Activated gamma-delta T cell treated with anti-CD3 and anti-CD28 coated beads, Interleukin-2, amount 50 U/mL, for 16 hours (primary cell): ENCODE results near the gene EMP3.
"Not testable (repeated sequence)": the region's sequence is repeated elsewhere in the genome, so short reads cannot be mapped to it uniquely, and the experiment has no call there.

Experiments
- DNase-seq: peaks from one replicate; pipeline ENCODE4 v3.0.0-alpha.2; 2020; ENCODE audit warnings: low read depth

EMP3 gene

DNA sequence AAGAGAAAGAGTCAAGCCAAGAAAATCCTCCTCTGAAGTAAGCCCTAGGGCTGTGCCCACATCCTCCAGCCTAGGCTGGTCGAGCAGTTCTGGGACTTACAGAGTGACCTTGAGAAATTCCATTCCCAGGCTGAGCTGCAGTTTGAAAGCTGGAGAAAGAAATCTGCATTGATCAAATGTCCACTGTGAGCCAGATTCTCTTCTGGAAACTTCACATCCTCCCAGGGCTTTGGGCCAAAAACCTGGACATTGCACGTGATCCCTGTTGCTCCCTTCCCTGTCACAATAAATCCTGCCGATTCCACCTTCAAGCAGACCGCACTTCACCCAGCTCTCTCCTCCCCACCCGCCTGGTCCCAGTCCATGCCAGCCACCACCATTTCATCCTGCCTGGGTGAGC is 22.7 kb downstream of the EMP3 start:
- no peak for DNase-seq

DNA sequence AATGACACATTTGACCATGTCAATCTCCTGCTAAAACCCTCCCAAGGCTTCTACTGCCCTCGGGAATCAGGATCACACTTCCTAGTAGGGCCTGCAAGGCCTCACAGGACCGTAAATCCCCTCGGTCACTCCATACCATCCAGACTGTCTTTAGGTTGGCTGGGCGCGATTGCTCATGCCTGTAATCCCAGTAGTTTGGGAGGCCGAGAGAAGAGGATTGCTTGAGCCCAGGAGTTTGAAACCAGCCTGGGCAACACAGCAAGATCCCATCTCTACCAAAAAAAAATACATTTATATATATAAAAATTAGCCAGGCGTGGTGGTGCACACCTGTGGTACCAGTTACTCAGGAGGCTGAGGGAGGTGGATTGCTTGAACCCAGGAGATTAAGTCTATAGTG is 23.4 kb downstream of the EMP3 start:
- DNase-seq, result no peak

DNA sequence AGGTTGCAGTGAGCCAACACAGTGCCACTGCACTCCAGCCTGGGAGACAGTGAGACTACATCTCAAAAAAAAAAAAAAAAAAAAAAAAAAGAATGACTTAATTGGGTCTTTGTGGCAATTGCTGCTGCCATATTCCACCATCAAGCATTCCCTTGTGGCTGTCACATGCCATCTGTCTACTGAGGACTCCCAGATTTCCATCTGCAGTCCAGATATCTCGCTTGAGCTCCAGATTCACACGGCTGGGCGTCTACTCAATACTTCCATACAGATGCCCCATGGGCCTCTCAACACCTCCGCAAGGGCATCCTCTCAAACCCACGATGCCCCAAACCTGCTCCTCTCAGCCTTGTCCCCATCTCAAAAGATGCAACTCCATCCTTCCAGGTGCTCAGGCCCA is 25.5 kb downstream of the EMP3 start:
- DNase-seq, result no peak

DNA sequence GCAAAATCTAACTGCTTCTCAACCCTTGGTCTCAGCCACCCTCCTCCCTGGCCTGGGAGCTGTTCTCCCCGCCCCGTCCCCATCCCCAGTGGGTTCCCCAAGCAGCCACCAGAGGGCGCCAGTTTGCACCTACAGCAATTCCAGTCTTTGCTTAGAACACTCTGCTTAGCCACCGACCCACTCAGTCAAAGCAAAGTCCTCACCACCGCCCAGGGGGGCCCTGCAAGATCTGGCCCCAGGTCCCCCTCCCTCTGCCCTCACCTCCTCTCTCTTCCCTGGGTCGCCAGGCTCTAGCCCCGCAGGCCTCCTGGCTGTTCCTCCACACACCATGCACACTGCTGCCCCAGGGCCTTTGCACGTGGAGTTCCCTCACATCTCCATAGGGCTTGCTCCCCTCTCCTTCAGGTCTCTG is 26.0 kb downstream of the EMP3 start:
- peak; percentile 75 for DNase-seq

DNA sequence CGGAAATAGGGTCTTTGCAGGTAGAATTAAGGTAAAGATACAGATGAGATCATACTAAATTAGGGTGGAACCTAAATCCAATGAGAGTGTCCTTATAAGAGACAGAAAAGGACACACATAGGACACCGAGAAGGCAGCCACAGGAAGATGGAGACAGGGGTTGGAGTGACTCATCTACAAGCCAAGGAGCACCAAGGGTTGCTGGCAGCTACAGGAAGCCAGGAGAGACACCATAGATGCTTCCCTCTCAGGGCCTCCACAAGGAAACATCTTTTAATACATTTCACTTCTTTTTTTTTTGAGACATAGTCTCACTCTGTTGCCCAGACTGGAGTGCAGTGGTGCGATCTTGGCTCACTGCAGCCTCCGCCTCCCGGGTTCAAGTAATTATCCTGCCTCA is 28.3 kb downstream of the EMP3 start:
- no peak for DNase-seq

DNA sequence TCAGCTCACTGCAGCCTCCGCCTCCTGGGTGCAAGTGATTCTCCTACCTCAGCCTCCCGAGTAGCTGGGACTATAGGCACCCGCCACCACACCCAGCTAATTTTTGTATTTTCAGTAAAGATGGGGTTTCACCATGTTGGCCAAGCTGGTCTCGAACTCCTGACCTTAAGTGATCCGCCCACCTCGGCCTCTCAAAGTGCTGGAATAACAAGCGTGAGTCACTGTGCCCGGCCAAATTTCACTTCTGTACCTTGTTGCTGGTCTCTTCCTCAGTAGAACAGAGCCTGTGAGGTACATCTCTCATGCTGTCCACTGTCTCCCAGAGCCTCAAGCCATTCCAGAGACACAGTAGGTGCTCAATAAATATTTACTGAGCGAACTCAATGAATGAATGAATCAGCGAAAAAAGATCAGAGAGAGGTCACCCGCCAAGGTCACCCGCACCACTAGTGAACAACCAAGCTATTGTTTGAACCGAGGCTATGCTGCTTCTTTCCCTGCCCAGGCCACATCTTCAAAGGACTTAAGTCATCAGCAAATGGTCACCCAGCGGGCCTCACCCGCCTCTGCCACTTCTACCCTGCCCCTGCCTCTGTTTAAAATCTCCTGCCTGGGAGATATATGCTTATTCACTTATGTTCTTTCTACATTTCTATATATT is 29.1 kb downstream of the EMP3 start:
- no peak for DNase-seq

DNA sequence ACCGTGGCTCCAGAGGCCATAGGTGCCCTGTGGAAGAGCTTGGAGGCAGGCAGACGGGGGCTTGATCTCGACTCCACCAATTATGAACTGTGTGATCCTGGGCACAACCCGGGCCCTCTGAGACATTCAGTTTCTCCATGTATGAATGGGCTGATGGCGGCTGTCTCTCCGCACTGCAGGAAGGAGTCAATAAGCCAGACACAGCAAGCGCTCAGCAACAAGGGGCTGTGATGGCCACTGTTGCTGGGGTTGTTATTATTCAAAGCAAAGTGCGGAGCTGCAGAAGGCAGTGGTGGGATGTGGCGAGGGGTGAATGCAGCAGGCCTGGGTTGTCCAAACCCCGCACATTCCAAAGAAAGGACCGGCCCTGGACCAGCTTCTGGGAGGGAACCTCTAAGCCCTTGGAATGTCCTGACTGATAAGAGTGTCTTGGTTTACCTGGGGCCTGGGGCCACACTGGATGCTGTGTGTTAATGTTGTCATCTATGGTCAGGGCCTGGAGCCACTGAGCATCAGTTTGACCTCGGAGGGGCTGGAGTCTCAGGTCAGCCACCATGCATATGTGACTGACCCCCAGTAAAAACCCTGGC is 30.1 kb downstream of the EMP3 start:
- DNase-seq, result no peak

DNA sequence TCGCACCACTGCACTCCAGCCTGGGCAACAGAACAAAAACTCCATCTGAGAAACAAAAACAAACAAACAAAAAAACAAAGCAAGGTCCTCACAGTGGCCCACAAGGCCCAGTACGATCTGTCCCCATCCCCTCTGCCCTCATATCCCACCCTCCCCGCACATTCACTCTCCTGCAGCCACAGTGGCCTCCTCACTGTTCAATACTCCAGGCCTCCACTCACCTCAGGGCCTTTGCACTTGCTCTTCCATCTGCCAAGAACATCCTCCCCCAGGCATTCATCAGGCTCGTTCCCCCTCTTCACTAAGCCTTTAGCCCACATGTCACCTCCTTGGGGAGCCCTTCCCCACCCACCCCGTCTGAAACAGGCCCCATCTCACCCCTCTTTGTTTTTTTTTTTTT is 33.8 kb downstream of the EMP3 start:
- DNase-seq, result no peak

DNA sequence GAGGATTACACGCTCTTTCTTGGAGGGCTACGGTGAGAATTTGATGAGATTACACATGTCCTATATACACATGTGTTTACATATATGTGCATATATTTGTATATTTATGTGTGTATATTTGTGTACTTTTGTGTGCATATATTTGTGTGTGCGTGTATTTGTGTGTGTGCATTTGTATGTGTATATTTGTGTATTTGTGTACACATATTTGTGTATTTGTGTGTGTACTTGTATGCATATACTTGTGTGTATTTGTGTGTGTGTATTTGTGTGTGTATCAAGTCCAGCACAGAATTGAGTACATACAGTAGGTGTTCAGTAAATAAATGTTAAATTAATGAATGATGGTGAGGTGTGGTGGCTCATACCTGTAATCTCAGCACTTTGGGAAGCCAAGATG is 36.6 kb downstream of the EMP3 start:
- no peak for DNase-seq

DNA sequence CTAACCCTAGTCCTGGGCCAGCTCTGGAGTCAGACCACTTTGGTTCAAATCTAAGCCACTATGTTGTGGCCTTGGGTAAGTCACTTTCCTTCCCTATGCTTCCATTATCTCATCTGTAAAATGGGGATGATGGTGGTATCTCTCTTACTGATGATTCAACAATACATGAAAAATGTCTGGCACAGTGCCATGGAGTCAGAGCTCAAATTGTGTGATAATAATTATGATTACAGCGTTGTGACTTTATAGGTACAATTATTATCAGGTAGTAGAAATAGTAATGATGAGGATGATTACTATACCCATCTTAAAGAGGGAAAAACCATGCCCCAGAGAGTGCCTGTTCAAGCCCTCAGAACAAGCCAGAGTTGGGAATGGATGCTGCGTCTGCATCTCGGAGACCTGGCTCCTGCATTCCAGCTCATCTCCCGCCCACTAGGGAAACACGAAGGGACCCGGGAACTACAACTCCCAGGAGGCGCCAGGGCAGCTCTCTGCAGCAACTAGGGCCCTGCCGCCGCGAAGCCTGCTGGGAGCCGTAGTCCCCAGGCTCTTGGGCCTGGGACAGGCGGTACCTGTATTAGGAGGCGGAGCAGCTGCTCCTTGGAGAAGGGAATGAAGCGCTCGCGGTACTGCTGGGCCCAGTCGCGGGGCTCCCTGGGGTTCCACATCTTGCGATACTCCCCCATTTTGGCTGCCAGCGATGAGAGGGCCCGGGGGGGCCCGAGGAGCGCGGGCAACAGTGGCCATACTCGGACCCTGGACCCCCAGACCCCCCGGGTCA is 37.6 kb downstream of the EMP3 start:
- peak; percentile 77 for DNase-seq

DNA sequence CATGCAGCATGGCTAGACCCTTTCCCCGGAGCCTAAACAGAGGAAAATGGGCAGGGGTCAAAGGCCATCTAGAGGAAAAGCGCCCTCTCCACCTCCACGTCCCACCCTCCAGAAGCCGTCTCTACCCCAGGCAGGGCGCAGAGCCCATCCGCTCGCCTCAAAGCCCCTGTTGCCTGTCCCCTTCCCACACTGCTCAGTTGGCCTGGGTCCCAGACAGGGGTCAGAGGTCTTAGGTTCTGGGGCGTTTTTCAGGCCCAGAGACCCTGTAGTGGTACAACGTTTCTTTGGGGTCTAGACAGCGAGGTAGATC is 38.1 kb downstream of the EMP3 start:
- DNase-seq, result no peak

DNA sequence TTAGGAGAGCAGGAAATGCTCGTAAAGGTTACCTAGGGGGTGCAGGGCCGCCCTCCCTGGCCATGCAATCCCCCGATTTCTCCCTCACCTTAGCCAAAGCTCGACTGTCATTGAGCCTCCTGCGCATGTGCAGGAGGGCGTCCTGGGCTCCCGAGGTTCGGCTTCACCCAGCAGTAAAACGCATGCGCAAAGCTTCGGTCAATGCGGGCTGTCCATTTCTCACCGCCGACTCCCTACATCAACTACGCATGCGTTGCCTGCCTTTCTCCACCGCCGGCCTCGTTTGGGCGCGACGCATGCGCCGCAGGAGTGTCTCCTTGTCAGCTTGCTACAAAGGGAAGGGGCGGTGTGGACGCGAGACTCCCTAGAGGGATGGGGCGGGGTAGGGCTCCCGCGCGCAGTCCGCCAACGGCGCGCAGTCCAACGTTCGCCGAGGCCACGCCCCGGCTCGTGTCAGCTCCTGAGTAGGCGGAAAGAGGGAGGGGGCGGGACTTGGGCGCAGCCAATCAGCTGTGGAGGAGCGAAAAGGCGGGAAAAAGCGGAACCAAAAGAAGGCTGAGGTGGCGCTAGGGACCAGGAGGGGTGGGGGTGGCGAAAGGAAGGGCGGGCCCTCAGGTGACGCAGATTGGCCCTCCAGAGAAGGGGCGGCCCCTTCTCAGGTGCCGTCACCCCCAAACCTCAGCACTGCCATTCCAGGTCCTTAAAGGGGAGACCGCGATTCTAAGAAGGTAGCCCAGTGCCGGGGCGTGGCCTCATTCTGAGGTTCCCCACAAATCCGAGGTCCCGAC is 38.7 kb downstream of the EMP3 start, which contains the start of the genes SYNGR4 and TMEM143:
SYNGR4 (plus strand) TSS at position 558 of the 788 bp plus-strand sequence. CDS start 1,476 bp downstream, outside the sequence.
TMEM143 (minus strand) TSS at position 131 of the 788 bp plus-strand sequence; CDS start at position 111, 20 bp downstream.
- peak; percentile 93 for DNase-seq

DNA sequence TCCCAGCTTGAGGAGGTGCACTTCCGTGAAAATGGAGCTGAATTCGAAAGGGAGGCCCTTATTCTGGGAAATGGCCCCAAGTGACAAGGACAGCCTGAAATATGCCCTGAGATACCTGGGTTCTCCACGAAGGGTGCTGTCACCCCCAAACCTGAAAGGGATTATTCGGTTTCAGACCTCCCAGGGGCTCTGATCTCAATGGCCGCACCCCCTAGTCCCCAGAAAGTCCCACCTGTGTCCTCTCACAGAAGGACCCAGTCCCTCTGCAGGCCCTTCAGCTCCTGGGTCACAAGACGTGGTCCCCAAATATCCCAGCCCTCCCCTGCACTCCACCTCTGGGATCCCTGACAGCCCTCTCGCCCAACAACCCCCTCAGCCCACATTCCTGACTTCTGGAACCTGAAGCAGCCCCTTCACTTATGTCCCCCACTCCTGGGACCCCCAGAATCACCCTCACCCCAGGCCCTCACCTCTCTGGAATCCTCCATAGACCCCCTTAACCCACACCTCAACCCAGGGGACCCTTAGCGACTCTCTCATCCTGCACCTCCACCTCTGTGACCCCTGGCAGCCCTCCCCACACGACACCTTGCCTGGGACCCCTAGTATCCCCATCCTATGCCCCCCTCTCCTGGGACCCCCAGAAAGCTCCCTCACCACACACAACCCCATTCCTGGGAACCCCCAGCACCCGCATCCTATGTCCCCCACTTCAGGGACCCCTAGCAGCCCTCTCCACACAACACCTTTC is 39.4 kb downstream of the EMP3 start:
- no peak for DNase-seq

DNA sequence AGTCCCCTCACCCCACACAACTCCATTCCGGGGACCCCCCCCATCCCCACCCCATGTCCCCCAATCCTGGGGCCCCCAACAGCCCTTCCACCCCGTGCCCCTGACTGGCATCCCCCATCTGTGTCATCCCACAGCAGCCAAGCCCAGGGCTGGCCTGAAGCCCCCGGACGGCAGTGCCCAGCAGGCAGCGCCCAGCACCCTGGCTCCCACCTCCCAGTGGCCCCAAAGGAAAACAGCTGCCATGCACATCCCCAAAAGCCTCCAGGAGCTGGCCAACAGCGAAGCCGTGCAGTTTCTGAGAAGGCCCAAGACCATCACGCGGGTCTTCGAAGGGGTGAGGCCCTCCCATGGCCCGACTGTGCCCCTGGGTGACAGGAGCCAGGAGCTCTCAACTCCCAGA is 40.2 kb downstream of the EMP3 start:
- DNase-seq, result no peak

DNA sequence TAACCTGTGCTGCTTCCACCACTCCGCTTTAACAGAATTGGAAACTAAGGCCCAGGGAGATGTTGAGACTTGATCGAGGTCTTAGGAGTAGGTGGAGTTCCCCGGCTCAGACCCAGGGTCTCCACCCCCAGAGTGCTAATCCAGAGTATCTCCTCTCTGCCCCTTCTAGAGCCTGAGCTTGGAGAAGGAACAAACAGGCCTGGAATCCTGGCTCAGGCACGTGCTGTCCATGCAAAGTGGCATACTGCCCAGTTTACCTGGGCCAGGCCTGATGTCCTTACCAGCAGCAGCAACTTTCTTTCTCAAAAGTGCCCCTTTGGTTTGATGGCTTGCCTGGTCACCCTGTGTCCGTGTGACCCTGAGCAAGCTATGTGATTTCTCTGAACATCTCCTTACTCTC is 42.5 kb downstream of the EMP3 start:
- DNase-seq, result no peak

DNA sequence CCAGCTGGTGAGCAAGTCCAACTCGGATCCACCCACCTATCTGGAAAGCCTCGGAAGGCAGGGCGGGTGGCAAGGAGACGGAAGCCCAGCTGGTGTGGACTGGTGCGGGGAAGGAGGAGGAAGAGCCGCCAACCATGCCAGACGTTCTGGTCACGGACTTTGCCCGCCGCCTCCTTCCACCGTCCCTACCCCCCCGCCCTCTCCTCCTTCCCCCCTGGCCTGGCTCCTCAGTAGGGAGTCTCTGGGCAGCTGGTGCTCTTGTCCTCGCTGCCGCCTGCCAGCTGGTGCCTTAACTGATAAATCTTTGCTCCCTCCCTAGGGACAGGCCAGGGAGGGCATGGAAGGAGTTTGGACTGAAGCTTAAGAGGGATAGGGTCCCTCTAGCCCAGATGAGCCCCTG is 43.6 kb downstream of the EMP3 start:
- no peak for DNase-seq

DNA sequence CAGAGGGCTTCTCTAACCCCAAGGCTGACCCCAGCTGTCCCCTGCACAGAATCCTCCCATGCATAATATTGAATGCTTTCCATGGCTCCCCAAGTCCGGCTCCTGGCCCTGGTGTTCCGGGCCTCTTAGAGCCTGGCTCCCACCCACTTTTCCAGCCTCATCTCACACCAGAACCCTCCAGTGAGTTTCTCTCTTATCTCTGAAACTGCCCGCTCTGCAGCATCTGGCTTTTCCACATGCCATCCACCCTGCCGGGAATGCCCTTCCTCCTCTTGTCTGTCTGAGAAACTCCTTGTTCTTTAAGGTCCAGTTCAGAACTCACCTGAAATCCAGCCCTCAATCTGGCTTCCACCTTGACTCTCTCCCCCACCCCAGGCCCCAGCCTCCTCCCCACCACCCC is 45.6 kb downstream of the EMP3 start:
- DNase-seq, result no peak

DNA sequence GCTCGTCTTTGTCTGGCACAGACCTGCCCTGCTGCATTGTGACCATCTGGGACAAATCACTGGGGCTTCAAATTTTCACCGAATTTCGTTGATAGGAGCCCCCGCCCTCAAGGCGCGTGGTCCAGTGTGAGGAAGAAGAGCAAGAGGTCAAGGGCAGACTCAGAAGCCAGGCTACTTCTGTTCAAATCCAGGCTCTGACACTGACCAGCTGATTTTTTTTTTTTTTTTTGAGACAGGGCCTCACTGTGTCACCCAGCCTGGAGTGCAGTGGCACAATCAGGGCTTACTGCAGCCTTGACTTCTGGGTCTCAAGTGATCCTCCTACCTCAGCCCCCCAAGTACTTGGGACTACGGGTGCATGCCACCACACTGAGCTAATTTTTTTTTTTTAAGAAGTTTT is 46.0 kb downstream of the EMP3 start:
- no peak for DNase-seq

DNA sequence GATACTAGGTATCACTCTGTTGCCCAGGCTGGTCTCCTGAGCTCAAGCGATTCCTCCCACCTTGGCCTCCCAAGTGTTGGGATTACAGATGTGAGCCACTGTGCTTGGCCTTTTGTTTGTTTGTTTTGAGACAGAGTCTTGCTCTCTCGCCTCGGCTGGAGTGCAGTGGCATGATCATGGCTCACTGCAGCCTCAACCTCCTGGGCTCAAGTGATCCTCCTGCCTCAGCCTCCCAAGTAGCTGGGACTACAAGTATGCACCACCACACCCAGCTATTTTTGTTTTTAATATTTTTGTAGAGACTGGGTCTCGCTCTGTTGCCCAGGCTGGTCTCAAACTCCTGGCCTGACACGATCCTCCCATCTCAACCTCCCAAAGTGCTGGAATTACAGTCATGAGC is 46.4 kb downstream of the EMP3 start:
- not testable (repeated sequence) for DNase-seq

DNA sequence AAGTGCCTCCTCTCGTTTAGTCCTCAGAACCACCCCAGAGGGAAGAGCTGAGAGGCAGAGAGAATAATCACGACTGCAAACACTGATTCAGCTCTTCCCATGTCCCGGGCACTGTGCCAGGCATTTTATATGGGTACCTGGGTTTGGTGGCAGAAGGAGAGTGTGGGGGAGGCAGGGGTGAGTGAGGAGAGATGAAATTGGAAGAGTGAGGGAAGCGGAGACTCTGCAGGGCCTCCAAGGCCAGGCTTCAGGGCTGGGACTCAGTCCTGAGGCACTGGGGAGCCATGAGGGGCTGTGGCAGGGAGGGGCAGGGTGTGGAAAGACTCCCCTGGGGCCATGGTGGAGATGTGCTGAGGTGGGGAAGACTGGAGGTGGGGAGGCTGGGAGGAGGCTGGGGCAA is 47.6 kb downstream of the EMP3 start:
- no peak for DNase-seq

DNA sequence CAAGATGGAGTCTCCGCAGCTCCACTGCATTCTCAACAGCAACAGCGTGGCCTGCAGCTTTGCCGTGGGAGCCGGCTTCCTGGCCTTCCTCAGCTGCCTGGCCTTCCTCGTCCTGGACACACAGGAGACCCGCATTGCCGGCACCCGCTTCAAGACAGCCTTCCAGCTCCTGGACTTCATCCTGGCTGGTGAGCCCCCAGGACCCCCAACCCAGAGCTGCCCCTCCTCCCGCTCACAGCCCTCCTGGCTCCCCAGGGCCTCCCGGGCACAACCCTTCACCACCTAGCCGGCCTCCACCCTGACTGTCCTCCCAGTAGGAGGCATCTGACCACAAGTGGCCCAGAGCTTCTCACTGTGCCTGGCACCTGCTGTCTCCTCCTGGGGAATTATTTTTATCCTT is 48.2 kb downstream of the EMP3 start:
- no peak for DNase-seq

DNA sequence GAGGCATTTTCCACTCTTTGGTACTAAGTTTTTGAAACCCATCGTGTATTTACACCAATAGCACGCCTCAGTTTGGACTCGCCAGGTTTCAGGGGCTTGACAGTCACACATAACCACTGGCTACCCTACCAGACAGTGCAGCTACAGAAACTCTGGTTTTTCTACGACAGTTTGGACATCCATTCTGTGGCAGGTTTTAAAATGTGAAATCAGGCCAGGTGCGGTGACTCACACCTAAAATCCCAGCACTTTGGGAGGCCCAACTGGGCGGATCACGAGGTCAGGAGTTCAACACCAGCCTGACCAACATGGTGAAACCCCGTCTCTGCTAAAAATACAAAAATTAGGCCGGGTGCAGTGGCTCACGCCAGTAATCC is 52.8 kb downstream of the EMP3 start:
- no peak for DNase-seq
